NCI-H82 (cell line): ENCODE measurements around the gene NOX4.
A peak's percentile ranks its signal among the peaks of the same experiment; 100 is the strongest.
"Not testable (repeated sequence)": the region's sequence is repeated elsewhere in the genome, so short reads cannot be mapped to it uniquely, and the experiment has no call there.

Source experiments
- DNase-seq: peaks from one replicate; lab custom pipeline; 2025; lab: John Stamatoyannopoulos, UW

NOX4 gene

GRCh38 chr11:89379976-89380771 is 111.0 kb downstream of the NOX4 start:
- not testable (repeated sequence) for DNase-seq

- not testable (repeated sequence) for DNase-seq
These were observed 112.2 kb downstream of the NOX4 start for GRCh38 chr11:89378986-89379385.

GRCh38 chr11:89369356-89369755 is 121.8 kb downstream of the NOX4 start:
- not testable (repeated sequence) for DNase-seq

- peak; percentile 84 for DNase-seq
These were observed 126.3 kb downstream of the NOX4 start for GRCh38 chr11:89364856-89365255.

- DNase-seq = peak; percentile 60
These were observed 129.4 kb downstream of the NOX4 start for GRCh38 chr11:89361734-89362133.

GRCh38 chr11:89359208-89359607 is 132.0 kb downstream of the NOX4 start:
- DNase-seq = not testable (repeated sequence)

- no peak for DNase-seq
These were observed 132.4 kb downstream of the NOX4 start for GRCh38 chr11:89358761-89359160.

- DNase-seq = no peak
These were observed 135.5 kb downstream of the NOX4 start for GRCh38 chr11:89355646-89356045.

- not testable (repeated sequence) for DNase-seq
These were observed 136.7 kb downstream of the NOX4 start for GRCh38 chr11:89354513-89354912.

- DNase-seq = no peak
These were observed 144.1 kb downstream of the NOX4 start for GRCh38 chr11:89347071-89347470.

- no peak for DNase-seq
These were observed 144.6 kb downstream of the NOX4 start for GRCh38 chr11:89346601-89347000.

- not testable (repeated sequence) for DNase-seq
These were observed 148.1 kb downstream of the NOX4 start for GRCh38 chr11:89342880-89343572.

- DNase-seq = not testable (repeated sequence)
These were observed 150.7 kb downstream of the NOX4 start for GRCh38 chr11:89340450-89340849.

- DNase-seq = not testable (repeated sequence)
These were observed 153.1 kb downstream of the NOX4 start for GRCh38 chr11:89338073-89338472.

- DNase-seq = not testable (repeated sequence)
These were observed 154.0 kb downstream of the NOX4 start for GRCh38 chr11:89337100-89337650.

- peak; percentile 18 for DNase-seq
These were observed 157.5 kb downstream of the NOX4 start for GRCh38 chr11:89333704-89334103.

- DNase-seq = not testable (repeated sequence)
These were observed 159.2 kb downstream of the NOX4 start for GRCh38 chr11:89331940-89332339.

- no peak for DNase-seq
These were observed 163.3 kb downstream of the NOX4 start for GRCh38 chr11:89327885-89328284.

- DNase-seq = no peak
These were observed 169.8 kb downstream of the NOX4 start for GRCh38 chr11:89321401-89321800.

GRCh38 chr11:89310607-89311006 is 180.6 kb downstream of the NOX4 start:
- DNase-seq = not testable (repeated sequence)

GRCh38 chr11:89309321-89309985 is 181.7 kb downstream of the NOX4 start:
- DNase-seq = not testable (repeated sequence)

GRCh38 chr11:89308272-89308671 is 182.9 kb downstream of the NOX4 start:
- not testable (repeated sequence) for DNase-seq
